ENCODE measurements around the gene PTPRG.
"Not testable (repeated sequence)": the region's sequence is repeated elsewhere in the genome, so short reads cannot be mapped to it uniquely, and the experiment has no call there.

GRCh38 chr3:62038798-62039197, 477.4 kb downstream of the PTPRG start:
- TF ChIP-seq EP300 (IDR thresholded peaks at IDR 0.05; ENCODE audit: borderline replicate concordance in 1 of 2, control insufficient read depth in 1 of 2, low read depth in 2 of 2, low read length in 2 of 2); POLR2A (IDR thresholded peaks at IDR 0.05; ENCODE audit: low read depth, low read length); NR2F1 (conservative IDR thresholded peaks at IDR 0.05); JUND (IDR thresholded peaks at IDR 0.05; ENCODE audit: low read depth, low read length); REST (IDR thresholded peaks at IDR 0.05; ENCODE audit: low read depth, low read length); CTCF (IDR thresholded peaks at IDR 0.05 in 2 of 3, conservative IDR thresholded peaks at IDR 0.05 in 1 of 3; ENCODE audit: control insufficient read depth in 2 of 3, extremely low read depth in 1 of 3, insufficient read depth in 1 of 3, low read depth in 3 of 3, low read length in 3 of 3); TCF12 (IDR thresholded peaks at IDR 0.05; ENCODE audit: low read depth, low read length): not testable (repeated sequence)
- TF ChIP-seq, protein P1, sequence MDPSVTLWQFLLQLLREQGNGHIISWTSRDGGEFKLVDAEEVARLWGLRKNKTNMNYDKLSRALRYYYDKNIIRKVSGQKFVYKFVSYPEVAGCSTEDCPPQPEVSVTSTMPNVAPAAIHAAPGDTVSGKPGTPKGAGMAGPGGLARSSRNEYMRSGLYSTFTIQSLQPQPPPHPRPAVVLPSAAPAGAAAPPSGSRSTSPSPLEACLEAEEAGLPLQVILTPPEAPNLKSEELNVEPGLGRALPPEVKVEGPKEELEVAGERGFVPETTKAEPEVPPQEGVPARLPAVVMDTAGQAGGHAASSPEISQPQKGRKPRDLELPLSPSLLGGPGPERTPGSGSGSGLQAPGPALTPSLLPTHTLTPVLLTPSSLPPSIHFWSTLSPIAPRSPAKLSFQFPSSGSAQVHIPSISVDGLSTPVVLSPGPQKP (IDR thresholded peaks at IDR 0.05; ENCODE audit: low read depth, low read length): not testable (repeated sequence)
